OCI-M1 (cell line): ENCODE measurements around the gene SLC38A1.
"Not testable (repeated sequence)": the region's sequence is repeated elsewhere in the genome, so short reads cannot be mapped to it uniquely, and the experiment has no call there.

Experiments used
- DNase-seq: peaks from one replicate; lab custom pipeline; 2025; lab: John Stamatoyannopoulos, UW

SLC38A1 gene

GRCh38 chr12:46268583-46269428, at the start of gene SLC38A1:
SLC38A1 (minus strand) TSS chr12:46269043; CDS start chr12:46239800, 29,243 bp downstream.
- DNase-seq: no peak

GRCh38 chr12:46318037-46318436, 49.2 kb upstream of the SLC38A1 start:
- DNase-seq: no peak

GRCh38 chr12:46304070-46304469, 35.2 kb upstream of the SLC38A1 start:
- DNase-seq: no peak

- peak; percentile 61 for DNase-seq
Measured at GRCh38 chr12:46303039-46303666, 34.3 kb upstream of the SLC38A1 start.

GRCh38 chr12:46300910-46301309, 32.1 kb upstream of the SLC38A1 start:
- DNase-seq: no peak

- DNase-seq: no peak
Measured at GRCh38 chr12:46299851-46300250, 31.0 kb upstream of the SLC38A1 start.

- peak; percentile 9 for DNase-seq
Measured at GRCh38 chr12:46298261-46298660, 29.4 kb upstream of the SLC38A1 start.

GRCh38 chr12:46296822-46297221, 28.0 kb upstream of the SLC38A1 start:
- no peak for DNase-seq

- no peak for DNase-seq
Measured at GRCh38 chr12:46292754-46293402, 24.0 kb upstream of the SLC38A1 start.

- DNase-seq: not testable (repeated sequence)
Measured at GRCh38 chr12:46291953-46292352, 23.1 kb upstream of the SLC38A1 start.

GRCh38 chr12:46285177-46285576, 16.3 kb upstream of the SLC38A1 start:
- not testable (repeated sequence) for DNase-seq

- DNase-seq: no peak
Measured at GRCh38 chr12:46282829-46283228, 14.0 kb upstream of the SLC38A1 start.

- no peak for DNase-seq
Measured at GRCh38 chr12:46276756-46277155, 7.9 kb upstream of the SLC38A1 start.

GRCh38 chr12:46271863-46272262, 3.0 kb upstream of the SLC38A1 start:
- no peak for DNase-seq

GRCh38 chr12:46269429-46270241, 792 bp upstream of the SLC38A1 start:
- DNase-seq: no peak

- no peak for DNase-seq
Measured at GRCh38 chr12:46267825-46268582, 839 bp downstream of the SLC38A1 start.

- no peak for DNase-seq
Measured at GRCh38 chr12:46267575-46267824, 1.3 kb downstream of the SLC38A1 start.

GRCh38 chr12:46266869-46267574, 1.8 kb downstream of the SLC38A1 start:
- DNase-seq: no peak

- no peak for DNase-seq
Measured at GRCh38 chr12:46266382-46266791, 2.5 kb downstream of the SLC38A1 start.

- no peak for DNase-seq
Measured at GRCh38 chr12:46265734-46266133, 3.1 kb downstream of the SLC38A1 start.

- no peak for DNase-seq
Measured at GRCh38 chr12:46265102-46265501, 3.7 kb downstream of the SLC38A1 start.
